CD14-positive monocyte (primary cell): ENCODE data around the gene CCND1. TPM values are rescaled to one million over a fixed set of nuclear protein-coding genes. Genes with fewer than 3 reads are reported as not detected.

Experiments used
- DNase-seq, 3 donors: peaks; one replicate each; pipeline ENCODE4 v3.0.0-alpha.2; 2011 to 2022
- H2AFZ ChIP-seq: 2 replicates; pipeline ENCODE4 v1.6.0; 2012; ENCODE audit warnings: mild to moderate bottlenecking, low read depth, low read length, inconsistent platforms; ENCODE audit not compliant: insufficient read depth, poor library complexity, severe bottlenecking
- H3K27ac ChIP-seq, 2 donors: 1 replicate in 1 of 2; 2 replicates in 1 of 2; pipeline ENCODE4 v1.5.1; 2012 to 2013; ENCODE audit warnings: low read length in 2 of 2, control low read depth in 1 of 2, inconsistent platforms in 1 of 2, low read depth in 1 of 2, mild to moderate bottlenecking in 1 of 2
- H3K27me3 ChIP-seq, 2 donors: one replicate each; pipeline versions ENCODE4 v1.6.0 to v1.6.1; 2011 to 2013; ENCODE audit warnings: low read length in 2 of 2; ENCODE audit not compliant: control insufficient read depth in 2 of 2, insufficient read depth in 2 of 2
- H3K36me3 ChIP-seq, 2 donors: replicated peaks in 1 of 2; 1 replicate in 1 of 2; 2 replicates in 1 of 2; pipeline versions ENCODE4 v1.5.1 to v1.6.1; 2012 to 2013; ENCODE audit warnings: low read length in 2 of 2, control low read depth in 1 of 2, inconsistent platforms in 1 of 2, mild to moderate bottlenecking in 1 of 2; ENCODE audit not compliant: insufficient read depth in 2 of 2, control insufficient read depth in 1 of 2
- H3K4me1 ChIP-seq, 2 donors: 1 replicate in 1 of 2; 2 replicates in 1 of 2; pipeline versions ENCODE4 v1.5.1 to v1.6.1; 2012 to 2013; ENCODE audit warnings: low read length in 2 of 2, control low read depth in 1 of 2, inconsistent platforms in 1 of 2, mild to moderate bottlenecking in 1 of 2, moderate library complexity in 1 of 2; ENCODE audit not compliant: insufficient read depth in 2 of 2, control insufficient read depth in 1 of 2
- H3K4me2 ChIP-seq: replicated peaks from 2 replicates; pipeline ENCODE3; 2012; ENCODE audit warnings: low read length, moderate library complexity, mild to moderate bottlenecking; ENCODE audit not compliant: poor library complexity, severe bottlenecking; ENCODE audit errors: extremely low read depth
- H3K4me3 ChIP-seq, 3 experiments: fragments of 200-600 bp in 1 of 3; sonication (generic) in 1 of 3; replicated peaks in 1 of 3; 1 replicate in 2 of 3; 2 replicates in 1 of 3; pipeline ENCODE4 v1.5.1; 2011 to 2013; ENCODE audit warnings: low read length in 3 of 3, mild to moderate bottlenecking in 3 of 3, control low read depth in 2 of 3, low read depth in 2 of 3, inconsistent platforms in 1 of 3, moderate library complexity in 1 of 3
- H3K79me2 ChIP-seq: 2 replicates; pipeline ENCODE4 v1.6.0; 2012; ENCODE audit warnings: mild to moderate bottlenecking, control low read depth, inconsistent platforms, low read length, moderate library complexity; ENCODE audit not compliant: insufficient read depth
- H3K9ac ChIP-seq: 2 replicates; pipeline ENCODE4 v1.6.0; 2017; ENCODE audit warnings: low read length, mild to moderate bottlenecking; ENCODE audit not compliant: insufficient read depth, poor library complexity, severe bottlenecking
- H3K9me3 ChIP-seq, 2 donors: replicated peaks in 1 of 2; 1 replicate in 1 of 2; 2 replicates in 1 of 2; pipeline versions ENCODE4 v1.5.1 to v1.6.1; 2012 to 2013; ENCODE audit warnings: low read length in 2 of 2, control low read depth in 1 of 2; ENCODE audit not compliant: control insufficient read depth in 1 of 2, insufficient read depth in 1 of 2
- H4K20me1 ChIP-seq: 2 replicates; pipeline ENCODE4 v1.6.0; 2012; ENCODE audit warnings: mild to moderate bottlenecking, low read length, control low read depth, moderate library complexity; ENCODE audit not compliant: insufficient read depth
- H3K27ac Mint-ChIP-seq, 7 donors: one replicate each; pipeline ENCODE4 v1.8.0; 2020; ENCODE audit warnings: mild to moderate bottlenecking in 7 of 7, mixed read lengths in 7 of 7, moderate library complexity in 6 of 7, inconsistent platforms in 2 of 7
- H3K27me3 Mint-ChIP-seq, 3 donors: one replicate each; pipeline ENCODE4 v1.8.0; 2021 to 2022; ENCODE audit warnings: low read depth in 3 of 3, mild to moderate bottlenecking in 3 of 3, mixed read lengths in 3 of 3, moderate library complexity in 3 of 3, inconsistent platforms in 1 of 3
- H3K36me3 Mint-ChIP-seq, 2 donors: one replicate each; pipeline ENCODE4 v1.8.0; 2020; ENCODE audit warnings: mixed read lengths in 2 of 2, inconsistent platforms in 1 of 2, mild to moderate bottlenecking in 1 of 2
- H3K4me1 Mint-ChIP-seq: one replicate; pipeline ENCODE4 v1.8.0; 2020; ENCODE audit warnings: mild to moderate bottlenecking, mixed read lengths
- H3K4me3 Mint-ChIP-seq, 2 donors: one replicate each; pipeline ENCODE4 v1.8.0; 2020; ENCODE audit warnings: mild to moderate bottlenecking in 2 of 2, mixed read lengths in 2 of 2, moderate library complexity in 1 of 2
- H3K9me3 Mint-ChIP-seq, 7 donors: one replicate each; pipeline ENCODE4 v1.8.0; 2020 to 2022; ENCODE audit warnings: mixed read lengths in 7 of 7, mild to moderate bottlenecking in 6 of 7, moderate library complexity in 6 of 7, inconsistent platforms in 2 of 7
- CTCF ChIP-seq: fragments of 200-600 bp; IDR thresholded peaks from one replicate; pipeline ENCODE4 v1.8.0; 2022; ENCODE audit warnings: antibody characterized with exemption, mild to moderate bottlenecking
- WGBS: methylation state at CpG from one replicate; pipeline ENCODE4 v1.1.5; 2013; ENCODE audit warnings: missing lambda C conversion rate; ENCODE audit not compliant: insufficient coverage; 5-methylcytosine and 5-hydroxymethylcytosine counted together
- intact Hi-C, 2 donors: fragments of 100-400 bp; cut with micrococcal nuclease; formaldehyde crosslinking; loops; one replicate each; pipeline versions ENCODE4 v1.15.0 to v1.15.1; 2023
- polyA plus RNA-seq, 3 donors: library from polyadenylated mRNA; depleted of rRNA in 1 of 3; unstranded in 2 of 3; stranded (reverse) in 1 of 3; fragments of 300-500 nt in 2 of 3; fragments of >200 nt in 1 of 3; fragmentation: Illumina TruSeq in 2 of 3; gene quantifications; 1 replicate in 2 of 3; 2 replicates in 1 of 3; pipeline ENCODE4 v1.2.3, GENCODE V29; 2012 to 2021

CCND1 gene
- polyA plus RNA-seq, 3 donors = 0.01 TPM; not detected in 2

- Histone ChIP-seq H3K4me2 (no peak overlapping the region), H3K27me3 (no peaks in the 10 kb centered on the region), H3K27ac (no peak overlapping the region), H4K20me1 (no peaks in the 10 kb centered on the region), H3K36me3 (no peaks in the 10 kb centered on the region), H3K4me1 (no peaks in the 10 kb centered on the region), H3K79me2 (no peaks in the 10 kb centered on the region), H3K9me3 (peaks cover 0 to 4% of the 10 kb centered on the region in 2 donors), H2AFZ (no peak overlapping the region), H3K9ac (no peak overlapping the region), H3K4me3 (no peak overlapping the region)
- no peak for TF ChIP-seq CTCF
- intact Hi-C loops = no loop called here
- Mint-ChIP-seq H3K36me3 (no peaks in the 10 kb centered on the region), H3K27me3 (peaks cover 0 to 7% (median 4%) of the 10 kb centered on the region in 3 donors), H3K4me3 (no peak overlapping the region), H3K27ac (no peak overlapping the region), H3K4me1 (no peaks in the 10 kb centered on the region), H3K9me3 (peaks cover 0 to 14% (median 2%) of the 10 kb centered on the region in 7 donors)
- no peak for DNase-seq
- WGBS = 86% methylated on average over 5 of the region's 9 CpGs
Observed at GRCh38 chr11:69613594-69613993, 27.4 kb upstream of the CCND1 start.

- no peak overlapping the region for H3K4me3 Mint-ChIP-seq
Observed at GRCh38 chr11:69614085-69614484, 26.9 kb upstream of the CCND1 start.

More at GRCh38 chr11:69614085-69614484, 26.9 kb upstream of the CCND1 start:
- peaks cover 0 to 2% of the 10 kb centered on the region in 2 donors for H3K9me3 ChIP-seq
- 88% methylated on average over 7 of the region's 8 CpGs for WGBS
- H3K79me2 ChIP-seq = no peaks in the 10 kb centered on the region
- H4K20me1 ChIP-seq = no peaks in the 10 kb centered on the region
- Mint-ChIP-seq H3K27ac (no peak overlapping the region), H3K4me1 (no peaks in the 10 kb centered on the region), H3K9me3 (peaks cover 0 to 10% (median 1%) of the 10 kb centered on the region in 7 donors), H3K36me3 (no peaks in the 10 kb centered on the region), H3K27me3 (peaks cover 0 to 7% (median 4%) of the 10 kb centered on the region in 3 donors)
- no peak for DNase-seq
- H3K36me3 ChIP-seq = no peaks in the 10 kb centered on the region
- no peak overlapping the region for H3K4me2 ChIP-seq
- H3K9ac ChIP-seq = no peak overlapping the region
- no peak for TF ChIP-seq CTCF
- no peaks in the 10 kb centered on the region for H3K4me1 ChIP-seq
- H3K27ac ChIP-seq = no peak overlapping the region
- intact Hi-C loops = no loop called here
- H3K27me3 ChIP-seq = no peaks in the 10 kb centered on the region
- H3K4me3 ChIP-seq = no peak overlapping the region
- no peak overlapping the region for H2AFZ ChIP-seq
